ENCODE measurements around the gene HOXB1. TPM values are rescaled to one million over a fixed set of nuclear protein-coding genes. Genes with fewer than 3 reads are reported as not detected.

HOXB1 gene
- total RNA-seq, 4 donors from 2014 or later = not detected

GRCh38 chr17:48526608-48527546, 3.9 kb downstream of the HOXB1 start:
- Histone ChIP-seq H3K9me3 (no peaks in the 10 kb centered on the region), H3K27ac (no peak overlapping the region), H3K4me1 (no peaks in the 10 kb centered on the region), H3K4me3 (no peak overlapping the region), H3K27me3 (no peaks in the 10 kb centered on the region), H3K36me3 (no peaks in the 10 kb centered on the region)
- no peak for DNase-seq
- intact Hi-C loops (cut with DNase I; ENCODE audit: low total_unique reads) = no loop called here
- no peak for TF ChIP-seq POLR2A (IDR thresholded peaks at IDR 0.05)
- no peak for TF ChIP-seq CTCF (IDR thresholded peaks at IDR 0.05)

GRCh38 chr17:48523010-48523409, 7.8 kb downstream of the HOXB1 start:
- Histone ChIP-seq H3K27me3 (no peaks in the 10 kb centered on the region), H3K9me3 (no peaks in the 10 kb centered on the region), H3K27ac (no peak overlapping the region), H3K4me1 (no peaks in the 10 kb centered on the region), H3K4me3 (no peak overlapping the region), H3K36me3 (no peaks in the 10 kb centered on the region)
- TF ChIP-seq POLR2A (IDR thresholded peaks at IDR 0.05) (no peak), CTCF (IDR thresholded peaks at IDR 0.05) (no peak)
- intact Hi-C loops (cut with DNase I; ENCODE audit: low total_unique reads) = no loop called here
- DNase-seq = no peak

- Histone ChIP-seq H3K9me3 (no peaks in the 10 kb centered on the region), H3K4me3 (no peak overlapping the region), H3K36me3 (no peaks in the 10 kb centered on the region), H3K27me3 (no peaks in the 10 kb centered on the region), H3K27ac (no peak overlapping the region), H3K4me1 (no peaks in the 10 kb centered on the region)
- intact Hi-C loops (cut with DNase I; ENCODE audit: low total_unique reads) = no loop called here
- peak in 1 of 2 donors; percentile 43 for DNase-seq
- TF ChIP-seq POLR2A (IDR thresholded peaks at IDR 0.05) (no peak), CTCF (IDR thresholded peaks at IDR 0.05) (no peak)
Observed at GRCh38 chr17:48522031-48522653, 8.7 kb downstream of the HOXB1 start.

GRCh38 chr17:48520631-48521079, 10.2 kb downstream of the HOXB1 start:
- TF ChIP-seq POLR2A (IDR thresholded peaks at IDR 0.05) = no peak
- no peak for TF ChIP-seq CTCF (IDR thresholded peaks at IDR 0.05)
- no peak for DNase-seq
- intact Hi-C loops (cut with DNase I; ENCODE audit: low total_unique reads) = no loop called here
- H3K4me3 ChIP-seq = no peak overlapping the region
- H3K9me3 ChIP-seq = no peaks in the 10 kb centered on the region
- no peaks in the 10 kb centered on the region for H3K27me3 ChIP-seq
- H3K36me3 ChIP-seq = no peaks in the 10 kb centered on the region
- no peaks in the 10 kb centered on the region for H3K4me1 ChIP-seq
- no peak overlapping the region for H3K27ac ChIP-seq

GRCh38 chr17:48519427-48519826, 11.4 kb downstream of the HOXB1 start:
- intact Hi-C loops (cut with DNase I; ENCODE audit: low total_unique reads) = no loop called here
- H3K36me3 ChIP-seq = no peaks in the 10 kb centered on the region
- no peak overlapping the region for H3K4me3 ChIP-seq
- no peaks in the 10 kb centered on the region for H3K4me1 ChIP-seq
- H3K27ac ChIP-seq = no peak overlapping the region
- TF ChIP-seq CTCF (IDR thresholded peaks at IDR 0.05) (no peak), POLR2A (IDR thresholded peaks at IDR 0.05) (no peak)
- no peak for DNase-seq
- no peaks in the 10 kb centered on the region for H3K9me3 ChIP-seq
- no peaks in the 10 kb centered on the region for H3K27me3 ChIP-seq
